GM12878 (cell line): ENCODE data around the gene C22orf15. TPM values are rescaled to one million over a fixed set of nuclear protein-coding genes. Genes with fewer than 3 reads are reported as not detected.

Experiments
- ATAC-seq: fragments of 200-7000 bp; cut with Tn5 transposase; 3 replicates; pipeline ENCODE4 v1.9.1; 2020; ENCODE audit warnings: mild to moderate bottlenecking, moderate library complexity
- BruUV-seq: library from RNA; stranded (reverse); fragments of 400-500 nt; replicated peaks from 2 replicates; lab custom pipeline; 2021; lab: Mats Ljungman, UMichigan
- CTCF ChIA-PET: fragments of 300-600 bp; sonication (Branson Sonifier 250); formaldehyde crosslinking; extraction: SDS; loops from one replicate; lab custom pipeline; 2021; ENCODE audit warnings: inconsistent platforms; lab: Yijun Ruan, JAX
- POLR2A ChIA-PET: fragments of 350-600 bp; formaldehyde crosslinking; extraction: SDS; loops from one replicate; lab custom pipeline; 2021; ENCODE audit warnings: inconsistent platforms; lab: Charles Lee
- RAD21 ChIA-PET: fragments of 300-600 bp; sonication (Branson Sonifier 250); formaldehyde crosslinking; loops from one replicate; lab custom pipeline; 2023; ENCODE audit warnings: antibody characterized with exemption; ENCODE audit not compliant: unreplicated experiment; lab: Charles Lee
- SMC1A ChIA-PET: fragments of 300-600 bp; sonication (Branson Sonifier 250); formaldehyde crosslinking; loops from one replicate; lab custom pipeline; 2023; ENCODE audit not compliant: unreplicated experiment, uncharacterized antibody; lab: Charles Lee
- DNase-seq: peaks from one replicate; pipeline ENCODE4 v3.0.0-alpha.2; 2011; ENCODE audit warnings: low read depth, low spot score
- FAIRE-seq: peaks from 3 replicates; lab custom pipeline; 2011; peaks lifted over from hg19 to GRCh38; lab: Jason Lieb, UNC
- H2AFZ ChIP-seq: 2 replicates; pipeline ENCODE4 v1.6.0; 2011; ENCODE audit warnings: low read depth, low read length, control low read depth; ENCODE audit not compliant: control insufficient read depth
- H3K27ac ChIP-seq: 2 replicates; pipeline ENCODE4 v1.5.1; 2011; ENCODE audit warnings: control low read depth; ENCODE audit not compliant: control insufficient read depth, insufficient read depth
- H3K27me3 ChIP-seq, 2 experiments: replicated peaks in 1 of 2; 2 replicates each; pipeline versions ENCODE4 v1.6.0 to v1.6.1; 2011; ENCODE audit warnings: low read length in 1 of 2; ENCODE audit not compliant: control insufficient read depth in 2 of 2, insufficient read depth in 2 of 2
- H3K36me3 ChIP-seq, 2 experiments: 2 replicates each; pipeline ENCODE4 v1.5.1; 2011; ENCODE audit warnings: low read length in 1 of 2; ENCODE audit not compliant: control insufficient read depth in 2 of 2, insufficient read depth in 2 of 2
- H3K4me1 ChIP-seq: 2 replicates; pipeline ENCODE4 v1.6.1; 2011; ENCODE audit warnings: mild to moderate bottlenecking, low read length, moderate library complexity, mixed read lengths; ENCODE audit not compliant: control insufficient read depth, insufficient read depth
- H3K4me2 ChIP-seq: 2 replicates; pipeline ENCODE4 v1.6.0; 2011; ENCODE audit warnings: control low read depth; ENCODE audit not compliant: control insufficient read depth, insufficient read depth
- H3K4me3 ChIP-seq: fragments of 200-600 bp; sonication (generic); 2 replicates; pipeline ENCODE4 v1.5.1; 2016
- H3K79me2 ChIP-seq: 2 replicates; pipeline ENCODE4 v1.6.0; 2011; ENCODE audit warnings: low read length; ENCODE audit not compliant: control insufficient read depth, insufficient read depth
- H3K9ac ChIP-seq: 2 replicates; pipeline ENCODE4 v1.8.0; 2011; ENCODE audit warnings: low read length, control low read depth, mixed read lengths; ENCODE audit not compliant: control insufficient read depth, insufficient read depth
- H3K9me3 ChIP-seq: replicated peaks from 3 replicates; pipeline ENCODE4 v1.5.1; 2011; ENCODE audit warnings: mild to moderate bottlenecking, low read length; ENCODE audit not compliant: control insufficient read depth, insufficient read depth
- H4K20me1 ChIP-seq: 2 replicates; pipeline ENCODE4 v1.6.0; 2011; ENCODE audit not compliant: control insufficient read depth, insufficient read depth
- CBX3 ChIP-seq: fragments of 200-600 bp; sonication (generic); IDR thresholded peaks from 2 replicates; pipeline ENCODE4 v1.6.1; 2016; ENCODE audit warnings: low read depth, borderline replicate concordance
- CREB1 ChIP-seq: IDR thresholded peaks from 2 replicates; pipeline ENCODE4 v1.6.1; 2012; ENCODE audit warnings: low read depth, mild to moderate bottlenecking, inconsistent platforms
- MTA2 ChIP-seq: fragments of 450-650 bp; IDR thresholded peaks from 2 replicates; pipeline ENCODE4 v1.6.1; 2016; ENCODE audit warnings: low read depth, mild to moderate bottlenecking, moderate library complexity
- NR2C2 ChIP-seq: IDR thresholded peaks from 2 replicates; pipeline ENCODE4 v1.6.1; 2011; ENCODE audit warnings: borderline replicate concordance, low read depth; ENCODE audit not compliant: control insufficient read depth, insufficient read length
- ZBED1 ChIP-seq: IDR thresholded peaks from 2 replicates; pipeline ENCODE4 v1.6.1; 2016; ENCODE audit warnings: borderline replicate concordance
- ZNF217 ChIP-seq: fragments of 450-650 bp; IDR thresholded peaks from 2 replicates; pipeline ENCODE4 v1.6.1; 2017; ENCODE audit warnings: antibody characterized with exemption, mild to moderate bottlenecking
- ZNF274 ChIP-seq: IDR thresholded peaks from one replicate; pipeline ENCODE4 v1.8.0; 2011; ENCODE audit not compliant: insufficient read length, insufficient read depth
- ZNF622 ChIP-seq: fragments of 450-650 bp; IDR thresholded peaks from 2 replicates; pipeline ENCODE4 v1.6.1; 2017; ENCODE audit warnings: mild to moderate bottlenecking, inconsistent platforms
- WGBS: methylation state at CpG from one replicate; pipeline ENCODE4 v1.1.6; 2016; ENCODE audit warnings: low lambda C conversion rate; ENCODE audit not compliant: insufficient replicate concordance, insufficient coverage; ENCODE audit errors: missing lambda C conversion rate; 5-methylcytosine and 5-hydroxymethylcytosine counted together
- in situ Hi-C: fragments of 300-500 bp; cut with MboI; formaldehyde crosslinking; loops from 9 replicates; pipeline ENCODE4 v1.14.3; 2018; ENCODE audit warnings: mixed read lengths
- intact Hi-C: fragments of 100-400 bp; cut with micrococcal nuclease; formaldehyde crosslinking; loops from one replicate; pipeline ENCODE4 v1.14.2; 2022; ENCODE audit not compliant: unreplicated experiment
- polyA plus RNA-seq, 11 experiments: library from polyadenylated mRNA; depleted of rRNA in 4 of 11; unstranded in 6 of 11; stranded (reverse) in 5 of 11; fragments of >200 nt; fragmentation: Nextera tagmentation in 4 of 11; fragmentation: Illumina TruSeq in 1 of 11; extraction: Ambion mirVana in 4 of 11; extraction: Trizol in 1 of 11; gene quantifications; 1 replicate in 1 of 11; 2 replicates in 10 of 11; pipeline versions ENCODE4 v1.2.1 to v1.2.3, GENCODE V29; 2011 to 2016; ENCODE audit warnings: inconsistent platforms in 2 of 11, missing spikeins in 2 of 11, low read depth in 1 of 11
- total RNA-seq, 4 experiments: library from RNA; depleted of rRNA in 3 of 4; stranded (reverse); fragments of >200 nt in 3 of 4; fragmentation: Illumina TruSeq in 1 of 4; extraction: Trizol in 1 of 4; gene quantifications; 2 replicates each; pipeline versions ENCODE4 v1.2.1 to v1.2.3, GENCODE V29; 2013 to 2021
- TF ChIP-seq, protein P1 (sequence below): IDR thresholded peaks from 2 replicates; pipeline ENCODE4 v1.6.1; 2012; ENCODE audit warnings: low read depth, low read length, improper control_type of control experiment
- TF ChIP-seq, protein P2 (sequence below): IDR thresholded peaks from 2 replicates; pipeline ENCODE4 v1.6.1; 2011; ENCODE audit warnings: low read depth, mild to moderate bottlenecking, low read length, moderate library complexity, borderline replicate concordance; ENCODE audit errors: extremely low read depth

C22orf15 gene
- total and polyA plus RNA-seq, 10 of the 15 experiments (the other 5 are each of a cell fraction or from before 2014, with no cell fraction given): 0.05 to 0.47 (median 0.13) TPM; not detected in 3

DNA sequence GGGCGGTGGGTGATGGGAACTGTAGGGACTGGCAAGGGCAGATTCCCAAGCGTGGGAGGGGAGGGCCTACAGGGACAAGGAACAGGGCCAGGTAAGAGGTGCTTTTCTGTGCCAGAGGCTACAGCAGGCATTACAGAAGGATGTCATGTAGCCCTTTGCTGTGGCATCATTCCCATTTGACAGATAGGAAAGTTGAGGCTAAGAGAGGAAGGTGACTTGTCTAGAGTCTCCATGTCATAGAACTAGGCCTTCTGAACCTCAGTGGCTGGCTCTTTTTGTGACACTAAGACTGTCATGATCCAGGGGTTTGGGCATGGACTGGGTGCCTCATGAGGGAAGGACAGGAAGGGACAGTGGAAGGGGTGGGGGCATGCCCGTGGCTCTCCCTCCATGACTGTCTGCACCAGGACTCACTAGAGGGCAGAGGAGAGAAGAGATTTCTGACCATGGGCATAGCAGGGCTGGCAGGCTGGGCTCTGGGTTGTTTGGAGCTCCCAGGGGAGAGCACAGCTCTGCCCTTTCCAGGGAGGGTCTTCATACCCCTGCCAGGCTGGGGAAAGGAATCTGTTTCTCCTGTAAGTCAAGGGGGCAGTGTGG lies 13.1 kb downstream of the C22orf15 start:
- peaks cover 8% of the 10 kb centered on the region for H3K4me1 ChIP-seq
- ChIA-PET SMC1A (interaction anchor here (0.8 to 1.9 kb wide), 2 partner anchors 69 to 70 kb away, joined by 3 to 4 read pairs; no protein-coding TSS in a partner anchor), RAD21 (interaction anchor here (0.6 to 2.9 kb wide), 4 partner anchors 68 to 76 kb away, joined by 3 to 11 read pairs (median 6); no protein-coding TSS in a partner anchor), POLR2A (interaction anchor here (0.7 to 1.6 kb wide), 4 partner anchors 56 to 733 kb away, joined by 3 to 4 read pairs (median 4); no protein-coding TSS in a partner anchor), CTCF (interaction anchor here (0.7 to 2.7 kb wide), 6 partner anchors 50 to 184 kb away, joined by 3 to 14 read pairs (median 5); partner anchors contain the start of gene SLC2A11)
- no peak overlapping the region for H2AFZ ChIP-seq
- no peak overlapping the region for H3K27ac ChIP-seq
- no peak for FAIRE-seq
- no peak overlapping the region for H3K4me2 ChIP-seq
- in situ Hi-C loops: no loop called here
- TF ChIP-seq, protein P1, sequence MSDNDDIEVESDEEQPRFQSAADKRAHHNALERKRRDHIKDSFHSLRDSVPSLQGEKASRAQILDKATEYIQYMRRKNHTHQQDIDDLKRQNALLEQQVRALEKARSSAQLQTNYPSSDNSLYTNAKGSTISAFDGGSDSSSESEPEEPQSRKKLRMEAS: no peak
- TF ChIP-seq ZNF217 (no peak), ZNF622 (no peak), NR2C2 (no peak), CBX3 (no peak), ZNF274 (no peak), ZBED1 (no peak), CREB1 (no peak), MTA2 (no peak)
- TF ChIP-seq, protein P2, sequence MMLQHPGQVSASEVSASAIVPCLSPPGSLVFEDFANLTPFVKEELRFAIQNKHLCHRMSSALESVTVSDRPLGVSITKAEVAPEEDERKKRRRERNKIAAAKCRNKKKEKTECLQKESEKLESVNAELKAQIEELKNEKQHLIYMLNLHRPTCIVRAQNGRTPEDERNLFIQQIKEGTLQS: no peak
- intact Hi-C loops: no loop called here
- H3K9me3 ChIP-seq: no peaks in the 10 kb centered on the region
- no TSS peak for BruUV-seq
- no peak overlapping the region for H3K4me3 ChIP-seq
- H3K36me3 ChIP-seq: no peaks in the 10 kb centered on the region
- no peaks in the 10 kb centered on the region for H3K79me2 ChIP-seq
- ATAC-seq: peak; percentile 26; the same call in 2 of the 3 replicates
- 31% methylated on average over 3 of the region's 3 CpGs for WGBS
- no peak overlapping the region for H3K9ac ChIP-seq
- H4K20me1 ChIP-seq: no peaks in the 10 kb centered on the region
- DNase-seq: no peak
- H3K27me3 ChIP-seq: peaks cover 2% of the 10 kb centered on the region in 2 experiments; a peak in 2 of 4 replicates
